Suprapubic skin (tissue), 4 donors: ENCODE results near the gene SPECC1. TPM values are rescaled to one million over a fixed set of nuclear protein-coding genes. Genes with fewer than 3 reads are reported as not detected.
A peak's percentile ranks its signal among the peaks of the same experiment; 100 is the strongest.
"Not testable (repeated sequence)": the region's sequence is repeated elsewhere in the genome, so short reads cannot be mapped to it uniquely, and the experiment has no call there.

ENCODE experiments used
- DNase-seq, 2 donors: peaks; one replicate each; pipeline ENCODE4 v3.0.0-alpha.2; 2019; ENCODE audit warnings: low spot score in 2 of 2
- H3K27ac ChIP-seq: fragments of 200-600 bp; sonication (generic); one replicate; pipeline ENCODE4 v1.5.1; 2019
- H3K27me3 ChIP-seq: fragments of 200-600 bp; sonication (generic); one replicate; pipeline ENCODE4 v1.5.1; 2019
- H3K36me3 ChIP-seq: fragments of 200-600 bp; sonication (generic); one replicate; pipeline ENCODE4 v1.5.1; 2019
- H3K4me1 ChIP-seq: fragments of 200-600 bp; sonication (generic); one replicate; pipeline ENCODE4 v1.5.1; 2019
- H3K4me3 ChIP-seq: fragments of 200-600 bp; sonication (generic); one replicate; pipeline ENCODE4 v1.5.1; 2019; ENCODE audit warnings: mild to moderate bottlenecking
- H3K9me3 ChIP-seq: fragments of 200-600 bp; sonication (generic); one replicate; pipeline ENCODE4 v1.5.1; 2019
- EP300 ChIP-seq: sonication (generic); formaldehyde crosslinking; IDR thresholded peaks from one replicate; pipeline ENCODE4 v1.6.1; 2017; ENCODE audit warnings: antibody characterized with exemption
- POLR2A ChIP-seq, 2 donors: fragments of 450-650 bp; IDR thresholded peaks; one replicate each; pipeline ENCODE4 v1.6.1; 2017; ENCODE audit warnings: antibody characterized with exemption in 2 of 2, mild to moderate bottlenecking in 2 of 2, moderate library complexity in 2 of 2
- POLR2AphosphoS5 ChIP-seq, 3 donors: sonication (generic); formaldehyde crosslinking; IDR thresholded peaks; one replicate each; pipeline ENCODE4 v1.6.1; 2017; ENCODE audit warnings: antibody characterized with exemption in 3 of 3
- WGBS: methylation state at CpG from one replicate; pipeline ENCODE4 v1.1.5; 2018; 5-methylcytosine and 5-hydroxymethylcytosine counted together
- total RNA-seq, 4 donors: library from RNA; depleted of rRNA; stranded (reverse); fragments of >200 nt; gene quantifications; one replicate each; pipeline ENCODE4 v1.1.0, GENCODE V29; 2016
- TF ChIP-seq, protein P1 (sequence below), 2 donors: fragments of 200-600 bp in 1 of 2; fragments of 450-650 bp in 1 of 2; sonication (generic) in 1 of 2; IDR thresholded peaks; one replicate each; pipeline ENCODE4 v1.5.1; 2016 to 2019; ENCODE audit warnings: antibody characterized with exemption in 2 of 2, mild to moderate bottlenecking in 1 of 2, moderate library complexity in 1 of 2

Gene SPECC1, protein sequence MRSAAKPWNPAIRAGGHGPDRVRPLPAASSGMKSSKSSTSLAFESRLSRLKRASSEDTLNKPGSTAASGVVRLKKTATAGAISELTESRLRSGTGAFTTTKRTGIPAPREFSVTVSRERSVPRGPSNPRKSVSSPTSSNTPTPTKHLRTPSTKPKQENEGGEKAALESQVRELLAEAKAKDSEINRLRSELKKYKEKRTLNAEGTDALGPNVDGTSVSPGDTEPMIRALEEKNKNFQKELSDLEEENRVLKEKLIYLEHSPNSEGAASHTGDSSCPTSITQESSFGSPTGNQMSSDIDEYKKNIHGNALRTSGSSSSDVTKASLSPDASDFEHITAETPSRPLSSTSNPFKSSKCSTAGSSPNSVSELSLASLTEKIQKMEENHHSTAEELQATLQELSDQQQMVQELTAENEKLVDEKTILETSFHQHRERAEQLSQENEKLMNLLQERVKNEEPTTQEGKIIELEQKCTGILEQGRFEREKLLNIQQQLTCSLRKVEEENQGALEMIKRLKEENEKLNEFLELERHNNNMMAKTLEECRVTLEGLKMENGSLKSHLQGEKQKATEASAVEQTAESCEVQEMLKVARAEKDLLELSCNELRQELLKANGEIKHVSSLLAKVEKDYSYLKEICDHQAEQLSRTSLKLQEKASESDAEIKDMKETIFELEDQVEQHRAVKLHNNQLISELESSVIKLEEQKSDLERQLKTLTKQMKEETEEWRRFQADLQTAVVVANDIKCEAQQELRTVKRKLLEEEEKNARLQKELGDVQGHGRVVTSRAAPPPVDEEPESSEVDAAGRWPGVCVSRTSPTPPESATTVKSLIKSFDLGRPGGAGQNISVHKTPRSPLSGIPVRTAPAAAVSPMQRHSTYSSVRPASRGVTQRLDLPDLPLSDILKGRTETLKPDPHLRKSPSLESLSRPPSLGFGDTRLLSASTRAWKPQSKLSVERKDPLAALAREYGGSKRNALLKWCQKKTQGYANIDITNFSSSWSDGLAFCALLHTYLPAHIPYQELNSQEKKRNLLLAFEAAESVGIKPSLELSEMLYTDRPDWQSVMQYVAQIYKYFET
- 10 to 100 TPM; 12.2 to 18.1 (median 16.4) TPM for total RNA-seq

DNA sequence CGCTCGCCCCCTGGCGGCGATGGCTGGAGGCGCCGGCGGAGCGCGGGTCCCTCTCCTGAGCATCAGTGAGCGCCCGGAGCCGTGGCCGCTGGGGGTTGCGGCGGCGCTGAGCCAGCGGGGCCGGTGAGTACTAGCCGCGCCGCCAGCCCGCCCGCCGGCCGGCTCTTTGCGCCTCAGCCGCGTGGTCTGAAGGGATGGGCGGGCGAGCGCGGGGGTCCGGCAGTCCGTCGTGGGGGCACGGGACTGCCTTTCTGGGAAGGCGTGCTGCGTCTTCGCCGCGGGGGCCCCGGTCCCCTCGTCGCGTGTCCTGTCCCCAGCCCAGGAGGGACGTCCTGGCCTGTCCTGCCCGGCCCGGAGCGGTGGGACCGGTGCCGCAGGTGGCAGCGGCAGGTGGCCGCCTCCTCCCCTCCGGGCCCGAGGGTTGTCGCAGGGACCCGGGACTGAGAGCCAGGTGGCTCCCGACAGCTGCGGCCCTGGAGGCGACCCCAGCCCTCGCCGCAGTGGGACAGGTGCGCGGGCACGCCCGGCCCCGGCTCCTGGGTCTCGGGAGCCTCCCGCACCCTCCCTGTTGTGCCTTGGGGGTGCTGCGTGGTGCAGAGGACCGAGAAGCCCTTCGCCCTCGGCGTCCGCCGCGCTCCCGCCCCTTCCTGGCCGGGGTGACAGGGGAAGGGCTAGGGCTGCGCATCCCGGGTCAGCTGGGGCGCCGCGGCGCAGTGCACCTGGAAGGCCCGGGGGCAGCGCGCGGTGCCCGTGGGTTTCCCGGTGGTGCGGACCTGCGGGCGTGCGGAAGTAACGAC lies at the start of gene SPECC1:
Gene SPECC1, plus strand, starts transcription at position 58 of the 797 bp plus-strand sequence. CDS start 87,293 bp downstream, outside the sequence.
- Histone ChIP-seq H3K27ac (peak within 1 kb of the TSS; percentile 68), H3K4me1 (peaks cover 16% of the 10 kb centered on the region), H3K27me3 (peaks cover 4% of the 10 kb centered on the region), H3K4me3 (peak within 1 kb of the TSS; percentile 78), H3K36me3 (no peaks in the 10 kb centered on the region), H3K9me3 (no peaks in the 10 kb centered on the region)
- under 1% methylated on average over 50 of the region's 96 CpGs for WGBS
- peak; percentile 83 to 87 for DNase-seq
- no peak for TF ChIP-seq EP300
- TF ChIP-seq, protein P1, sequence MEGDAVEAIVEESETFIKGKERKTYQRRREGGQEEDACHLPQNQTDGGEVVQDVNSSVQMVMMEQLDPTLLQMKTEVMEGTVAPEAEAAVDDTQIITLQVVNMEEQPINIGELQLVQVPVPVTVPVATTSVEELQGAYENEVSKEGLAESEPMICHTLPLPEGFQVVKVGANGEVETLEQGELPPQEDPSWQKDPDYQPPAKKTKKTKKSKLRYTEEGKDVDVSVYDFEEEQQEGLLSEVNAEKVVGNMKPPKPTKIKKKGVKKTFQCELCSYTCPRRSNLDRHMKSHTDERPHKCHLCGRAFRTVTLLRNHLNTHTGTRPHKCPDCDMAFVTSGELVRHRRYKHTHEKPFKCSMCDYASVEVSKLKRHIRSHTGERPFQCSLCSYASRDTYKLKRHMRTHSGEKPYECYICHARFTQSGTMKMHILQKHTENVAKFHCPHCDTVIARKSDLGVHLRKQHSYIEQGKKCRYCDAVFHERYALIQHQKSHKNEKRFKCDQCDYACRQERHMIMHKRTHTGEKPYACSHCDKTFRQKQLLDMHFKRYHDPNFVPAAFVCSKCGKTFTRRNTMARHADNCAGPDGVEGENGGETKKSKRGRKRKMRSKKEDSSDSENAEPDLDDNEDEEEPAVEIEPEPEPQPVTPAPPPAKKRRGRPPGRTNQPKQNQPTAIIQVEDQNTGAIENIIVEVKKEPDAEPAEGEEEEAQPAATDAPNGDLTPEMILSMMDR (IDR thresholded peaks at IDR 0.05) = peak; percentile 93 to 100

DNA sequence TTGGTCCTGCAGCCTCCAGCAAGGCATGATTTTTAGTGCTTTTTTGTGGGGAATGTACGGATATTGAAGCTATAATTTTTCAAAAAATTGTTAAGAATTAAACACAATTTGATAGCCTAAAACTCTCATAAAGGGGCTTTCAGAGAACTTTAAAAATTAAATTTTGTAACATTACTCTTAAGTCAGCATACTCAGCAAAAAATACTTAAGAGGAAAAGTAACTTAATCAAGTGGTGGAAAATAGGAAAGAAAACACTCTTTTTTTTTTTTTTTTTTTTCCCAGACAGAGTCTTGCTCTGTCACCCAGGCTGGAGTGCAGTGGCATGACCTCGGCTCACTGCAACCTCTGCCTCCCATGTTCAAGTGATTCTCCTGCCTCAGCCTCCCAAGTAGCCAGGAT lies 46.2 kb upstream of the SPECC1 start:
- H3K36me3 ChIP-seq = peaks cover 47% of the 10 kb centered on the region
- not testable (repeated sequence) for H3K4me1 ChIP-seq, H3K27ac ChIP-seq, H3K9me3 ChIP-seq, H3K27me3 ChIP-seq, DNase-seq, H3K4me3 ChIP-seq
- WGBS = 68% methylated on average over 2 of the region's 2 CpGs

DNA sequence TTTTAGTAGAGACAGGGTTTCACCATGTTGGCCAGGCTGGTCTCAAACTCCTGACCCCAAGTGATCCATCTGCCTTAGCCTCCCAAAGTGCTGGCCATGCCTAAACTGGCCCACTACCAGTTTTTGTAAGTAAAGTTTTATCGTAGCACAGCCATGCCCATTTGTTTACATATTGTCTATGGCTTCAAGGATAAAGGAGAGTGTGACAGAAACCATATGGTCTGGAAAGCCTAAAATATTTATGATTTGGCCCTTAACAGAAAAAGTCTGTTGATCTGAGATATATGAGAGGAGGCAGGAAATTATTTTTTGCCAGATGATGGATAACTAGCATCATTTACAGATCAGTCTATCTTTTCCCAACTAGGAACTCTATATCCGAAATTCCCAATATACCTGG lies 36.0 kb upstream of the SPECC1 start:
- Histone ChIP-seq H3K27ac (no peak overlapping the region), H3K9me3 (no peaks in the 10 kb centered on the region), H3K4me1 (peaks cover 25% of the 10 kb centered on the region), H3K4me3 (no peak overlapping the region), H3K27me3 (no peaks in the 10 kb centered on the region), H3K36me3 (peaks cover 26% of the 10 kb centered on the region)
- TF ChIP-seq, protein P1 (IDR thresholded peaks at IDR 0.05) = no peak
- TF ChIP-seq POLR2AphosphoS5 (IDR thresholded peaks at IDR 0.05) = no peak
- TF ChIP-seq EP300 = no peak
- TF ChIP-seq POLR2A (IDR thresholded peaks at IDR 0.05) = no peak
- WGBS = 86% methylated on average over 2 of the region's 2 CpGs
- DNase-seq = no peak

DNA sequence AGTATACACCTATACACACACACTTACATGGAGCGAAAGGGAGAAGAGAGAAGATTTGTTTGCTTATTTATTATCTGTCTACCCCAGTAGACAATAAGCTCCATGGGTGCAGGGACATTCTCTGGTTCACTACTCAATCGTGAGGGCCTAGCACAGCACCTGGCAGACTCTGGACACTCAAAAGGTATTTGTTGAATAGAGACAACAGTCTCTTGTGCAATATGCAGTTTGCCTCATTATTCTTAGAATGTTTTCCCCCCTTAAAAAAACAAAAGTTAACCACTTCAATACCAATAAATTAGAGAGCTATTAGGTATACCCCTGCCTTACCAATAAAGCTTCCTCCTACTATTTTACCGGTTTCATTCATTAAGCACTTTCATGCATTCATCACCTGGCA lies 33.6 kb upstream of the SPECC1 start:
- Histone ChIP-seq H3K9me3 (no peaks in the 10 kb centered on the region), H3K27me3 (no peaks in the 10 kb centered on the region), H3K27ac (no peak overlapping the region), H3K4me1 (peaks cover 33% of the 10 kb centered on the region), H3K4me3 (no peak overlapping the region), H3K36me3 (peaks cover 12% of the 10 kb centered on the region)
- DNase-seq = no peak
- TF ChIP-seq, protein P1 (IDR thresholded peaks at IDR 0.05) = no peak
- TF ChIP-seq POLR2AphosphoS5 (IDR thresholded peaks at IDR 0.05) (no peak), EP300 (no peak), POLR2A (IDR thresholded peaks at IDR 0.05) (no peak)
- 79% methylated on average over 3 of the region's 3 CpGs for WGBS
